Stimulated activated CD4-positive, alpha-beta T cell treated with anti-CD3 and anti-CD28 coated beads, Interleukin-12 subunit alpha, Interleukin-12 subunit beta, amount 100 ng/mL, for 4 hours (primary cell): ENCODE data around the gene EMILIN1.
A peak's percentile ranks its signal among the peaks of the same experiment; 100 is the strongest.
"Not testable (repeated sequence)": the region's sequence is repeated elsewhere in the genome, so short reads cannot be mapped to it uniquely, and the experiment has no call there.

Experiments
- DNase-seq: peaks from one replicate; pipeline ENCODE4 v3.0.0-alpha.2; 2020

The EMILIN1 gene

DNA sequence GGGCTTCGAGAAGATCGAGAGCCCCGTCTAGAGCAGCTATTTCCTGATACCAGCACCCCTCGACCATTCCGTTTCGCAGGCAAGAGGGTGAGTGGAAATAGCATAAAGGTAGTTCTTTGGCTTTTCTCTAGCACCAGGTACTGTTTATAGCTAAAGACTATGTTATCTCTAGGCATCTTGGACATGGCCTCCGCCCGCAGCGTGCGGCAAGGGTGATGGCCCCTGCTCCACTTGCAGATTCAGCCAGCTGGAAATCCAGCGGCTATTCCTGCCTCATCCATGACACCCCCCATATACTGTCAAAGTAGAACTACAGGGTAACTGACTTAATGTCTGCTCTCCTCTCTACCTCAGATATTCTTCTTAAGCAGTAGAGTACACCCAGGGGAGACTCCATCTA lies 23.7 kb upstream of the EMILIN1 start:
- no peak for DNase-seq

DNA sequence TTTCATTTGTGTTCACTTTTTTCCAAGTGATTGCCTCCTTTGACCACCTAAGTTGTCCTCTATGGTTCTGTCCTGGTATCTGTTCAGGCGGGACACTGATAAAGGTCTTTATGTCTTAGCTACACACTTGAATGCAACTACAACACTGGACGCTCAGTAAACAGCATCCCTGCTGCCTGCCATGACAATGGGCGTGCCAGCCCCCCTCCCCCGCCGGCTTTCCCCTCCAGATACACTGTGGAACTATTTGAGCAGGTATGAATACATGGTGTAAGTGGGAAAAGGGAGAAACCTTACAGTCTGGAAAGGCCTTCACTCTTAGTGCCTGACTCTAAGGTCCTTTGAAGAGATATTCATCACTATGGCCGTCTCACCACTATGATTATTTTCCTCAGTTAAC lies 21.2 kb upstream of the EMILIN1 start:
- DNase-seq = no peak

DNA sequence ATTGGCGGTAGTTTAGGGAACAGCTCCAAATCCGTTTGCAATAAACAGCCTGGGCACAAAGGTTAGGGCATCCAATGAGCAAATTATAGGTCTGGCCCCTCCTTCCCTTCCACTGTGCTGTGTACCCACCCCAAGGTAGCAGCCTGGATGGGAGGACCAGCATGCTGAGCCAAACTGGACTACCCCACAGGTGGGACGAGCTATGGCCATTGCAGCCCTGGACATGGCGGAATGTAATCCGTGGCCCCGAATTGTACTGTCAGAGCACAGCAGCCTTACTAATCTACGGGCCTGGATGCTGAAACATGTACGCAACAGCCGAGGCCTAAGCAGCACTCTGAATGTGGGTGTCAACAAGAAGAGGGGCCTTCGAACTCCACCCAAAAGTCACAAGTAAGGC lies 20.2 kb upstream of the EMILIN1 start:
- no peak for DNase-seq

GRCh38 chr2:27059141-27059820 lies 19.1 kb upstream of the EMILIN1 start:
- DNase-seq = no peak

DNA sequence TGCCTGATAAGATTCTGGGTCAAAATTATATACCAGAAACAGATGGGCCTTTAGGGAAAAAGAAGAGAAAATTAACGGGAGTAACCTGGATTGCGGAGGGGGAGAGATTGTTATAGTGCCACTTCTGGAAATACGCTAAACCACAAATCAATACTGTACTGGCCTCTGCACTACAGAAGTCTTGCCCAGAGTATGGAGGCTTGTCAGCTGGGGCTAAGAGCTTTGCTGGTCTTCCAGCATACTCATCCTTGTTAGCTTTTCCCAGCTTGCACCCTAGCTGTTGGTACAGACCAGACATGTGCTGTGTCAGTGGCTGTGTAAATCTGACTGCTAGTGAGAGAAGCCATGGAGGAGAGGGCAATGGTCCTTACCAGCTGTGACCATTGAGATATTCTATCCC lies 18.1 kb upstream of the EMILIN1 start:
- no peak for DNase-seq

DNA sequence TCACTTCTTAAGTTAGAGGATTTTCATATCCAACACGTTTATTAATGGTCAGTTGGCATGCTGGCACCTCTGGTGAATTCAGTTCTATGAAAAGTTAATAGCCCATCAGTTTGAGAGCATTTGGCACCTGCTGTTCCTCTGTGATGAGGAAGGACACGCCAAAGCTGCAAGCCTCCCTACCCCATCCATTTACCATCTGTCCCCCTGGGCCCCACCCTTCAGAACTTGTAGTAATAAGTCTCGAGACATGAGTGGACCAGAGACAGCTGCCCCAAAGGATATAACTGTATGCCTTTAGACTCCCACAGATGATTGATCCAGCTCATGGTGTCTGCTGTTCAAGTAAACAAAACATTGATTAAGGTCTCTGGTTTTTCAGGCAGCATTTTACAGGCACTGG lies 13.3 kb upstream of the EMILIN1 start:
- DNase-seq = no peak

DNA sequence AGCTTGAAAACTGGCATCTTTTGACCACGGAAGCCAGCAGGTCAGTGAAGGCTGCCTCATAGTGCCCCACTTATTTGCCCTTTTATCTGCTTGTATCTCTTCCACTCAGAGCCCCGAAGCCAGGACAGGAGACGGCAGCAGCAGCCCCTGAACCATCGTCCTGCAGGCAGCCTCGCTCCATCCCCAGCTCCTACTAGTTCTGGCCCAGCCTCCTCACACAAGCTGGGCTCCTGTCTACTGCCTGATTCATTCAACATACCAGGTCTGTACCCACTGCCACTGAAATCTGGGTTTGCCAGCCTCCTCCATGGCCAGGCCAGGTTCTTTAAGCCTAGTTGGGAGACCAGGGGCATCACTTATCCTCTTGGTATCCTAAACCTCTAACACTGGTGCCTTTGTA lies 11.0 kb upstream of the EMILIN1 start:
- no peak for DNase-seq

DNA sequence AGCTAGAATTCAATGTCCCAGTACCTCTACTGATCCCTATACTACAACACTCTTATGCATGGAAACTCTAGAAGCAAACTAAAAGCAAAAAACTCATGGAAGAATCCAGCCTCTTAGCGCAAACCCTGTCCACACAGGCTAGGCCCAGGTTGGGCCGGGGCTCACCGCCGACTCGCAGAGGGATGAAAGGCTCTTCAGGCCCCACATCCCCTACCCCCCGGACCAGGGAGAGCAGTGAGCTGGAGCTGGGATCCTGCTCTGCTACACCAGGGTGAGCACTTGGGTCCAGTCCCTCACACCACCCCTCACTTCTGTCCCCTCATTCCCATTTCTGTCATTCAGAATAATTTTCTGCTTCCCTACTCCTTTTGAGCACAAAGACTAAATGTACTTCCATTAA lies 9.0 kb upstream of the EMILIN1 start:
- DNase-seq = no peak

DNA sequence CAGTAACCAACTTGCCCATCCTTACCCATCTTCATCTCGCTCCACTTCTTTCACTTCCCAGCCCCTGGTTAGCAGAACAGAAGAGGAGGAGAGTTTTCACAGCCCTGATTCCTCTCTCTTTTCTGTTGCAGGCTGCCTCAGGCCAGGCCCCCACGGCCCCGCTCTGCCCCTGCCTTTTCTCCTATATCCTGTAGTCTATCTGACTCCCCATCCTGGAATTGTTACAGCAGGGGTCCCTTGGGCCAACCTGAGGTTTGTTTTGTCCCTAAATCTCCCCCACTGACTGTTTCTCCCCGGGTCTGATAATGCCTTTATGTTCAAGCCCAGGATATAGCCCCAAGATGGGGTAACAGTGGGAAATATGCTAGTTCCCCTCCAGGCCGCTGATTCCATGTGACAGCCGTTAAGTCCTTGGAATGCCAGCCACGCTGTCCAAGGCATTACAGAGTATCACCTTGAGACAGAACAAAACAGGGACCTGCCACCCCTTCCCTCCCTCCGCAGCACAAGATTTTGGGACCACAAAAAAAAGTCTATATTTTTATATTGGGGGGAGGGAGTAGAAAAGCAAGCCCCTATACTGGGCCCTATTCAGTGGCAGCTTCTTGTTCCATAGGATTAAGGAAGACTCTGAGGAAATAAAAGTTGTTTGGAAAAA lies 8.3 kb upstream of the EMILIN1 start:
- DNase-seq = no peak

GRCh38 chr2:27070653-27071276 lies 7.7 kb upstream of the EMILIN1 start:
- DNase-seq = no peak

- DNase-seq = peak; percentile 89
Observed at GRCh38 chr2:27071277-27071989, 7.0 kb upstream of the EMILIN1 start, which contains the start of gene OST4. Gene OST4, minus strand, starts transcription at chr2:27071654.

DNA sequence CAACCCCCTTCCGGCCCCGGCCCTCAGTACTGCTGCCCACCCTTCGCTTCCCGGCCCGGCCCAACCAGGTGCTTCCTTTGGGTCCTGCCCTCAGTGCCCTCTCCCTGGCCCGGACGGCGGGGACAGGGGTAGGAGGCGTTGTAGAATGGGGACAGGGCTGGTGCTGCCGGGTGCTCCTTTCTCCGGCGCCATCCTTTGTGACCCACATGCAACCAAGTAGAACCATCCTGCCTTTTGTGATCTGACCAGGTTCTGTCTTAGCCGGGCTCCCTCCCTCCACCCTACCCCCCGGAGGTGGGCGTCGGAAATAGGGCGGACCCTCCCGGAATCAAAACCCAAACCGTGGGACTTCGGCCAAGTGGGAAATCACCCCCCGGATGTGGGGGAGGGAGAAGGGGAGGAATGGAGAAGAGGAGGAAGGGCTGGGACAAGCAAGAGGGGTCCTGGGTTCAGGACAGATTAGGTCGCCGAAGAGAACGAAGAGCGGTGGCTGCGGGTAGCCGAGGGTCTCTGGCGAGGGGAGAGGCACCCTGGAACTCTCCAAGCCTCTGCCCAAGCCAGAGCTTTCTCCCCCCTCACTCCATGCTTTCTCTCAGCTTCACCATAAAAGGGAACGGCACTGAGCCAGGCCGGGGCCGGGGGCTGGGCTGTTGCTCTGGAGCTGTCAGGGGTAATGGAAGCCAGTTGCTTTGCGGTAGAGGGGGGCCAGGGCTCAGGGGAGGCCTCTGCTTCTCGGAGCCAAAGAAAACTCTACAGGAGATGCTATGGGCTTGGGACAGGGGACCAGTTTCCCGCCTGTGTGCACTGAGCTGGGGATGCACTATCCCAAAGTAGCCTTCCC lies 6.2 kb upstream of the EMILIN1 start:
- peak; percentile 49 for DNase-seq

- DNase-seq = no peak
Observed at GRCh38 chr2:27072920-27073319, 5.5 kb upstream of the EMILIN1 start.

DNA sequence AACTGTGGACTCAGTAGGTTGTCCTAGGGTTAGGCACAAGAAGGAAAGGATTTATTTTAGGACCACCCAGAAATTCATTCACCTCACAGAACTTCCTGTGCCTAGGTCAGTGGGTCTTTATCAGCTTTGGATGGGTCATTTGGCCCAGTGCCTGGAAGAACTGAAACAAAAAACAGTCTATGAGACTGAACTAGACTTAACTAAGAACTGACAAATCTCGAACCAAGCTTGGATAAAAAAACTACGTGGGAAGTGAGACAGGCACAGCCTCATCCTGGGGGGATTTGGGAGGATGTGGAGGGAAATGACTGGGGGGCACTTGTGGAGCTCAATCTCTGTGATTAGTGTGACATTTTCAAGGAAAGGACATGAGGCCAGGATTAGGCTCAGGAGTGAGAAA lies 4.6 kb upstream of the EMILIN1 start:
- no peak for DNase-seq

DNA sequence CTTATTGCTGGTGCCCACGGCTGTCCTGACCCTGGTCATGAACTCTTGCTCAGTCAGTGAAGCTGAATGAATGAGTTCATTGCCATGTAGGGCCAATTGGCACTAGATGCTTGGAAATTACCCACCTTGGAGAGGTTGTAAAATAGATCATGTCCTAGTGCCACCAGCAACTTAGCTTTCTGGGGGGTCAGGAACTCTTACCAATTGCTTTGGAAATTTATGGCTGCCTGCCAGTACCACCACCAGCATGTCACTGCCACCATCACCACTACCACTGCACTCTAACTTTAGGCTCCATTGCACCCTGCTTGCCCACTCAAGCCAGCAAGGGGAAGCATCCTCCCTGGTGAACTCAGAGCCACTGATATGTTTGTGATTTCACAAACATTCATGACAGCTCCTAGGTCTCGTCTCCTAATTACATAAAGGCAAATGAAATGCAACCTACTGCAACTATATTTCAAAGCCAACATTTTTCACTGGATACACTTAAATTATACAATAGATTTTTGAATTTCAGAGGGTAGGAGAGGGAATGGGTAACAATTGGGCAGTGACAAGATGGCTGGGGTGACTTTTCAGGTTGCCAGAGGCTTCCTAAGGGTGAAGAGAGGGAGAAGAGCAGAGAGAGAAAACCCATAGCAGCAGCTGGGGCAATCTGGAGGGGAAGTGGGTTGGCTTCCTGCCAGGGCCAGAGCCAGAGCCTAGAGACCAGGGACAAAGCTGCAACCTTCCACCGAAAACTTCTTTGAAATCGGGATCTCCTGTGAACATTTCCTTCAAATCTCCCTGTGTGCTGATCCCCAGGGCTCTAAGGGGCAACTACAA lies 3.5 kb upstream of the EMILIN1 start:
- peak; percentile 34 for DNase-seq

DNA sequence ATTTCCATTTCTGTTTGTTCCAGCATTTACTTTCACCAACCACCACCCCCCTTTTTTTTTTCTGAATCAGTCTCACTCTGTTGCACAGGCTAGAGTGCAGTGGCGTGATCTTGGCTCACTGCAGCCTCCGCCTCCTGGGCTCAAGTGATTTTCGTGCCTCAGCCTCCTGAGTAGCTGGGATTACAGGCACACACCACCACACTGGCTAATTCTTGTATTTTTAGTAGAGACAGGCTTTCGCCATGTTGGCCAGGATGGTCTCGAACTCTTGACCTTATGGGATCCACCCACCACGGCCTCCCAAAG lies 2.9 kb upstream of the EMILIN1 start:
- DNase-seq = not testable (repeated sequence)

DNA sequence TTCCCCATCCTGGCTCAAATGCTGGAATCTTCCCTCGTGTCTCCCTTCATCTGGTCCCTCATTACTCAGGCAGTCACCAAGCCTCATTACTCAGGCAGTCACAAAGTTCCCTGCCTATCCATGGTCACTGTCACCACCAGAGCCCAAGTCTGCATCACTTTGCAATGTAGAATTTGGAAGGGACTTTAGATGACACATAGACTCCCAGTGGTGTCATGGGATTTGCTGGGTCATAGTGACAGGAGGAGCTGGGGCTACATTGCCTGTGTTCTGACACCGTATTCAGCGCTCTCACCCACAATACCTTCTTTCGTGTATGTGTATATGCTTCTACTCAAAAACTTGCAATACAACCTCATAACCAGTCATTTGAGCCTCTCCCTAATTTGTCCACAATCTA lies 2.1 kb upstream of the EMILIN1 start:
- DNase-seq = no peak

GRCh38 chr2:27077231-27077630 lies 1.2 kb upstream of the EMILIN1 start:
- no peak for DNase-seq

GRCh38 chr2:27079233-27080139 lies 1.1 kb downstream of the EMILIN1 start:
- DNase-seq = no peak

DNA sequence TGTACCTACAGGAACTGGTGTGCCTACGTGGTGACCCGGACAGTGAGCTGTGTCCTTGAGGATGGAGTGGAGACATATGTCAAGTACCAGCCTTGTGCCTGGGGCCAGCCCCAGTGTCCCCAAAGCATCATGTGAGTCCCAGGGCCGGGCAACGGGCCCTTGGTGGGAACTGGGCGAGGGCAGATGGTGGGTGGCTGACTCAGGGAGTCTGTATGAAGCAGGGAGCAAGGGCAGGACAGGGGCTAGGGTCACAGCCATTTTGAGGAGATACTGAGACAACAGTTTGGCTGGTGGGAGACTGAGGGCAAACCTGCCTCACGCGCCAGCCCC lies 1.7 kb downstream of the EMILIN1 start:
- DNase-seq = no peak

DNA sequence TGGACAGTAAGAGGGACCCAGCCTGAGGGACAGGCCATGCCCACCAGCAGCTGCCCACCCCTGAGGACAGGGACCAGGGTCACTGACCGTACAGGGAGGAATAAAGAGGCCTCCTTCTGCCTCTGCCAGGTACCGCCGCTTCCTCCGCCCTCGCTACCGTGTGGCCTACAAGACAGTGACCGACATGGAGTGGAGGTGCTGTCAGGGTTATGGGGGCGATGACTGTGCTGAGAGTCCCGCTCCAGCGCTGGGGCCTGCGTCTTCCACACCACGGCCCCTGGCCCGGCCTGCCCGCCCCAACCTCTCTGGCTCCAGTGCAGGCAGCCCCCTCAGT lies 2.2 kb downstream of the EMILIN1 start:
- no peak for DNase-seq
